HG03378 (cell line): Measurements from ENCODE around the gene LIN28B.
"Not testable (repeated sequence)": the region's sequence is repeated elsewhere in the genome, so short reads cannot be mapped to it uniquely, and the experiment has no call there.

Experiments
- ATAC-seq: cut with Tn5 transposase; IDR thresholded peaks from one replicate; pipeline ENCODE4 v1.9.1; 2021; ENCODE audit warnings: mild to moderate bottlenecking, moderate library complexity; ENCODE audit not compliant: unreplicated experiment

The LIN28B gene

GRCh38 chr6:105066233-105066632, 109.3 kb downstream of the LIN28B start:
- ATAC-seq = no peak

GRCh38 chr6:105066836-105067235, 109.9 kb downstream of the LIN28B start:
- no peak for ATAC-seq

DNA sequence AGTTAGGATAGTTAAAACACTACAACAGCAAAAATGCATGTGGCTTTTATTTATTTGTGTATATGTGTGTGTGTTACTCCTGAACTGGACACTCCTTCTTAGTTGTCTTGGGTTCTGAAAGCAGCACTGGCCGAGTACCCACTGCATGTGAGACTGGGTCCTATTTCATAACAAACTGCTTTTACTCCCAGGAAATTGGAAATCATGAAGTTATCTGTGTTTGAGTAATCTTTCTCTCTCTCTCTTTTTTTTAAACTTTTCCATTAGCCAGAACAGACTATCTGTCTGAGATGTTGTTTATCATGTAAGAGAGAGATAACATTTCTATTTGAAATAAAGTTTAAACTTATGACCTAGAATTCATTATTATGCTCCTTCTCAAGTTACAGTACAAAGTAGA, 110.4 kb downstream of the LIN28B start:
- no peak for ATAC-seq

DNA sequence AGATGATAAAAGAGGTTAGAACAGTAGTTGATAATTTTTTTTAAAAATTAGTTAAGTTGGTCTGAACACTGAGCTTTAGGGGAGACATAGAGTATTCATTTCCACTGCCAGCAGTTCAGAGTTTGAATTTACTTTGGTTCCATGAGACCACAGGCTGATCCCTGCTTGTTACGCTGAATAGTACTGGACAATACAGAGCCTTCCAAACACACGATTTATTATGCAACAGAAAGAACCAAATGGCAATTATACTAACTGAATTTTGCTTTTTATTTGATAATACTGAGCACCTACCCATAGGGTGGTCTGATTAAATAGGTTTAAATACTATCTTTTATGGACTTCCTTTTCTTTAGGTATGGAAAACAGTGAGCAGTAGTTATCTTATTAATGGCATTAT, 111.5 kb downstream of the LIN28B start:
- ATAC-seq = no peak

- ATAC-seq = no peak
These were observed 113.0 kb downstream of the LIN28B start for GRCh38 chr6:105069821-105070445.

- no peak for ATAC-seq
These were observed 115.9 kb downstream of the LIN28B start for GRCh38 chr6:105072798-105073199.

- ATAC-seq = no peak
These were observed 118.3 kb downstream of the LIN28B start for GRCh38 chr6:105075210-105075609.

DNA sequence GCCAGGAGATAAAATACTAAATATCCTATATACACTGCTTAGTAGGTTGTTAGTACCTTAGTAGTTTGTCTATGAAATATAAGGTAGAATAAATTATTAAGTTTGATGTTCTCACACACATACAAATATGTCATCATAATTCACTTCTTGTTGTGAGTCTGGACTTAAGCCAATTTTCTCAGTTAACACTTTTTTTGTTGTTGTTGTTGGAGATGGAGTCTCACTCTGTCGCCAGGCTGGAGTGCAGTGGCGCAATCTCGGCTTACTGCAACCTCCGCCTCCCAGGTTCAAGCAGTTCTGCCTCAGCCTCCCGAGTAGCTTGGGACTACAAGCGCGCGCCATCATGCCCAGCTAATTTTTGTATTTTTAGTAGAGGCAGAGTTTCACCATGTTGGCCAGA, 119.5 kb downstream of the LIN28B start:
- ATAC-seq = not testable (repeated sequence)

GRCh38 chr6:105077596-105078385, 120.9 kb downstream of the LIN28B start:
- ATAC-seq = no peak

- no peak for ATAC-seq
These were observed 121.4 kb downstream of the LIN28B start for GRCh38 chr6:105078386-105078708.

GRCh38 chr6:105080279-105080678, 123.4 kb downstream of the LIN28B start:
- ATAC-seq = no peak

GRCh38 chr6:105081662-105082061, 124.8 kb downstream of the LIN28B start:
- not testable (repeated sequence) for ATAC-seq

DNA sequence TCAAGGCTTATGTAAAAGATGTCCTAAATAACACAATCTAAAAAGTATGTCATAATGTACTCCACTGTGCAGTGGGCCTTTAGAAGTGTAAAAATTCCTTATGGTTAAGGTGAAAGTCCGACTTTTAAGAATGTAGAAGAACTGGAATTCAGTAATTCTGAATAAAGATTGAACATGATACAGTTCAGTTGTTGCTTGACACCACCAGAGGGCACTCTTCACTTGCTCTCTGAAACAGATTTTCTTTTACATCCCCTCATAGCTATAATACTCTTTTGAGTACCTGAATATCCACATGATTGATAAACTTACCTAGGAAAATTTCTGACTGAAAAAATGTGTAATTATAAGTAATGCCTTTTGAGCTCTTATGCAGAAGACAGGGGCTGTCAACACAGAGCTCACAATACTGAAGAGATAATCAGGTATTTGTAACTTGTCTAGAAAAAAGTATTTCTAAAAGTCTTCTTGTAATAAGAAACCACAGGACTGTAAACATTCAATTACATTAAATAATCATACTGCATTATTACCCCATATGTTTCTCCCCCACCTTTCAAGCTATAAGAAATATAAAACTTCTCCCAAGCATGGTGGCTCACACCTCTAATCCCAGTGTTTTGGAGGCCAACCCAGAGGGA, 130.8 kb downstream of the LIN28B start:
- peak; percentile 78 for ATAC-seq

- no peak for ATAC-seq
These were observed 134.4 kb downstream of the LIN28B start for GRCh38 chr6:105091140-105091829.

DNA sequence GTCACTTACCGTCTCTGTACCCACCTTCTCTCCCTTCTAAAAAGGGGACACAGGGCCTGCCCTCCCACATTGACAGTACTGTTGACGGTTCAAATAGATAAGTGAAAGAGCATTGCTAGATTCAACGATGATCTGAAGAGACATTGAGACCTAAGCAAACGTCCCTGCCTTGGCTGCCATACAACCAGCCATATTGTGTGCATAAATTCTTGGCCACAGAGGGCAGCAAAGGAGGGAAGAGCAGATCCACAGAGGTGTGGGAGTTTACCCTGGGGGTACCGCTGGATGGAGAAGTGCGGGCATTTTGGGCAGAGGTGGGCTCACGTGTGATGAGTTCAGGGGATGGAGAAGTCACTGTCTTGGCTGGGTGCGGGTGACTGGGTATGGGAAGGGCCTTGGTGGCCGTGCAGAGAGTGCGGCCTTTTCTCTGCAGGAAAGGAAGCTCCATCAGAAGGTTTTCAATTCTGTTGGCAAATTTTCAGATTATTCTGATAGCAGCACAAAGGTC, 137.3 kb downstream of the LIN28B start:
- ATAC-seq = no peak

DNA sequence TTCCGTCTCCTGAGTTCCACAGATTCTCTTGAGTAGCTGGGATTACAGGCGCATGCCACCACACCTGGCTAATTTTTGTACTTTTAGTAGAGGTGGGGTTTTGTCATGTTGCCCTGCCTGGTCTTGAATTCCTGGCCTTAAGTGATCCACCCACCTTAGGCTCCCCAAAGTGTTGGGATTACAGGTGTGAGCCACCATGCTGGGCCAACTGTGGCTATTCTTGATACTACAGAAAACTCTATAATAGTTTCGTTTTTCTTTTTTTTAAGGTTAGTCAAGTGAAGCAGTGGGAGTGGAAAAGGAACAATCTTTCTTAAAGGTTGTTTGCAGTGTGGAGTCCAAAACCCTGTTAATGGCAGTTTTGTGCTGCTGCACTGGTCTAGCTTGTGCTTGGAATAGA, 138.2 kb downstream of the LIN28B start:
- ATAC-seq = no peak

DNA sequence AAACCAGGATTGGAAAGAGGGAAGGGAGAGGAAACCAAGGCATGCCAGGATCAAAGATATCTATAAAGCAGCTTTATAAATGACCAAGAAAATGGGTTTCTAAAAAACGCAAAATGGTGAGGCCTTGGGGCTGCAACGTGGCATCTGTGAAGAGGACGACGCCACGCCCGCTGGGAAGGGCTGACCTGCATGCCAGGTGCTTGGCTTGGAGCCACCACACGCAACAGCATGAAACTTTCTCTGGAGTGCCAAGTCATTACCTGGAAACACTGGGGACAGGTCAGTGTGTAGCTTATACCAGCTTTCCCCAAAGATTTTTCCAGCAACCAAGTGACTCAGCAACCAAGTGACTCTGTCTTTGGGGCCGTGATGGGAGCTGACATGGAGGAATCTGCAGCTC, 140.4 kb downstream of the LIN28B start:
- no peak for ATAC-seq

DNA sequence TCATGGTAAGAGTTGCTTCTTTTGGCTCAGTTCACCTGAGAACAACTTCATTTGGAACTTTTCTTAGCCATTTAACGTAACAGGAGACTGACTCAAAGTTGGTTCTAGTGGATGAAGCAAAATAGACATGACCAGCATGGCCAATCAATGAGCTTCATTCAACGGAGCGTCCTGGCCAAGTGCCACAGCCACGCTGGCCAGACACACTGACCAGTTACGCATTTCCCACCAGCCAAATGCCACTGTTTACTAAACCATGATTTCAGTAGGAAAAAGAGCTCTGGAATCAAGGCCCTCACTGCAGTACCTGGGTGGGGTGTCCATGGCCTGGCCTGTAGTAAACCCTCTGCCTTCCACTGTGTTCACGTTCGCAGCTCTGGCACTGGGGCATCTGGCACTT, 142.5 kb downstream of the LIN28B start:
- no peak for ATAC-seq

GRCh38 chr6:105102186-105102585, 145.3 kb downstream of the LIN28B start:
- no peak for ATAC-seq

- no peak for ATAC-seq
These were observed 148.2 kb downstream of the LIN28B start for GRCh38 chr6:105105094-105105493.

GRCh38 chr6:105106260-105106659, 149.4 kb downstream of the LIN28B start:
- ATAC-seq = no peak
